KOPT-K1 (cell line): ENCODE results near the gene MATN3.

Experiments
- H3K27ac ChIP-seq: fragments of 200-600 bp; sonication (generic); 2 replicates; pipeline ENCODE4 v1.5.1; 2016; ENCODE audit warnings: antibody characterized with exemption, mild to moderate bottlenecking, low read depth, low read length; ENCODE audit not compliant: poor library complexity, severe bottlenecking
- H3K36me3 ChIP-seq: fragments of 200-600 bp; sonication (generic); 2 replicates; pipeline ENCODE4 v1.5.1; 2017; ENCODE audit warnings: antibody characterized with exemption, mild to moderate bottlenecking, low read length, moderate library complexity; ENCODE audit not compliant: insufficient read depth
- H3K9me3 ChIP-seq: fragments of 200-600 bp; sonication (generic); 2 replicates; pipeline ENCODE4 v1.5.1; 2017; ENCODE audit warnings: antibody characterized with exemption, low read length, mild to moderate bottlenecking; ENCODE audit not compliant: insufficient read depth, poor library complexity, severe bottlenecking

MATN3 gene

DNA sequence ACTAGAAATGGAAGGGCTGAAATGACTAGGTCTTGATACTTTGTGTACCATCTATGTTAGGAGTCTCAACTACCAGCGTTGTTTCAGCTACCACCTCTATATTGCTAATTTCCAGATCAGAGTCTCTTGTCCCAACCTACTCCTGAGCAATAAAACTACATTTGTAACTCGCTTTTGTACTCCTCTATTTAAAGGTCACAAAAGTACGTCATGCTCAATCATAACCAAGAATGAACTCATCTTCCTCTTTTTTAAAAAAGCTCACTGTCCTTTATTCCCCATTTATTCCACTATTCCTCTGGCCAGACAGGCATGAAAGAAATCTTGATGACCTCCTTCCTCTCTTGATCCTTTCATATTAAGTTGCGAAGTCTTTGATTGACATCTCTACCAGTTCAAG is 11.2 kb upstream of the MATN3 start:
- Histone ChIP-seq H3K9me3 (peaks cover 24% of the 10 kb centered on the region), H3K27ac (no peak overlapping the region), H3K36me3 (peaks cover 8% of the 10 kb centered on the region; the same call in 1 of the 2 replicates)

DNA sequence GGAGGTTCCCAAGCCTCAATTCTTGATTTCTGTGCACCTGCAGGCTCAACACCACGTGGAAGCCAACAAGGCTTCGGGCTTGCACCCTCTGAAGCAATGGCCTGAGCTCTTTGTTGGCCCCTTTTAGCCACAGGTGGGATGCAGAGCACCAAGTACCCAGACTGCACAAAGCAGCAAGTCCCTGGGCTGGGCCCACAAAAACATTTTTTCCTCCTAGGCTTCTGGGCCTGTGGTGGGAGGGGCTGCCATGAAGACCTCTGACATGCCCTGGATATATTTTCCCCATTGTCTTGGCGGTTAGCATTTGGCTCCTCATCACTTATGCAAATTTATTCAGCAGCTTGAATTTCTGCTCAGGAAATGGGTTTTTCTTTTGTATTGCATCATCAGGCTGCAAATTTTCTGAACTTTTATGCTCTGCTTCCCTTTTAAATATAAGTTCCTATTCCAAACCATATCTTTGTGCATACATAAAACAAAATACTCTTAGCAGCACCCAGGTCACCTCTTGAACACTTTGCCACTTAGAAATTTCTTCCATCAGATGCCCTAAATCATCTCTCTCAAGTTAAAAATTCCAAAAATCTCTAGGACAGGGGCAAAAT is 9.0 kb upstream of the MATN3 start:
- Histone ChIP-seq H3K9me3 (peaks cover 24% of the 10 kb centered on the region), H3K27ac (no peak overlapping the region), H3K36me3 (no peaks in the 10 kb centered on the region)

DNA sequence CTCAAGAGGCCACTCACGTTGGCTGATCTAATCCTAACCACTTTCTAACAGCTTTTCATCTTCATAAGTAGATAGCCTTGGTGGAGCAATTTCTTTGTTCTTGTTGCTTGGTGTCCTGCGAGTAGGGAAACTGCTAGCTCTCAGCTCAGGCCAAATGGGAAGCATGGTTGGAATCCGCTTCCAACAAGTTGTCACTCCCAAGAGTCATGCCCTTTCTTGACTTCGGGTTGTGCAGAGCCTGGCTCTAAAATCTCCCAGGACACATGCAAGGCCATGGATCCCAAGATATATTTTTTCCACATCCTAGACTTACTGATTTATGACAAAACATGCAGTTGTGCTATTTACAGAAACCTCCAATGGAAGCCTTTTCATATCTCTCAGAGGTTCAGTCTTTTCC is 7.3 kb upstream of the MATN3 start:
- Histone ChIP-seq H3K9me3 (peaks cover 24% of the 10 kb centered on the region), H3K36me3 (no peaks in the 10 kb centered on the region), H3K27ac (no peak overlapping the region)

DNA sequence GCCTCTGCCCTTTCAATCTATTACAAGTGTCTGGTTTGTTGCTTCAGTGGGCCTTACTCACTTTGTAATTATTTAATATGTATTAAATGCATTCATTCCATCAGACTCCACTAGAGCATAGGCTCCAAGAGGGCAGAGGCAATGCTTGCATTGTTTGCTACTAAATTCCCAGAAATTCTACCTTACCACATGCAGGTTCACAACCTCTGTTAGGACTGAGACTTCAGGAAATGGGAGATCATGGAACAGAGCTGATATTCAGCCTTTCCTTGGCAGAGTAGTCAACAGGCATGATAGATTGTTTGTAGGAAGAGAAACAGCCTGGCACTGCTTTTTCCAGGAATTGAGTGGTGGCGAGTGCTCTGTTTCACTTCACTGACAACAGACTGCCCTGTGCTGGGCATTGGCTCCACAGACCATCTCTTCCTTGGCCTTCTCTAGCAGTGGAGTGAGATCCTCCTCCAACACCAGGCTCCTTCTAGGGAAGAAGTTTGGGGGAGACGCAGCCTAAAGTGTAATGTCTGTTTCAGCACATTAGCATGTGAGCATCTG is 6.2 kb upstream of the MATN3 start:
- Histone ChIP-seq H3K27ac (no peak overlapping the region), H3K9me3 (peaks cover 24% of the 10 kb centered on the region), H3K36me3 (no peaks in the 10 kb centered on the region)

DNA sequence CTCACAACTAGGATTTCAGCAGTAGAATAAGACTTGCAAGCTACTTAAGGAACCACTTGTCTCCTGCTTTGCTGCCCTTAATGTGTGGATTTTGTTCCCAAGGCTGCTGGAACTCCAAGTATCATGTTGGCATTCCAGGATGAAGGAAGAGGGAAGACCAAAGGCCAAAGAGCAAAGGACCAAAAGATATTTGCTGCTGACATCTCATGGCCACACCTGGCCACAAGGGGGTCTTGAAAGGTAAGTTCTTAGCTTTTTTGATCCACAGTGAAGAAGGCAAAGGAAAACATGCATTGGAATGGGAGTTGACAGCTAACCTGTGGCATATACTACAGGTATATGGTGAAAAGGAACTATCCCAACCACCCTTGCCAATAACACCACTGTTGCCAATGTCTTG is 3.9 kb upstream of the MATN3 start:
- Histone ChIP-seq H3K9me3 (peaks cover 18% of the 10 kb centered on the region), H3K36me3 (no peaks in the 10 kb centered on the region), H3K27ac (no peak overlapping the region)

DNA sequence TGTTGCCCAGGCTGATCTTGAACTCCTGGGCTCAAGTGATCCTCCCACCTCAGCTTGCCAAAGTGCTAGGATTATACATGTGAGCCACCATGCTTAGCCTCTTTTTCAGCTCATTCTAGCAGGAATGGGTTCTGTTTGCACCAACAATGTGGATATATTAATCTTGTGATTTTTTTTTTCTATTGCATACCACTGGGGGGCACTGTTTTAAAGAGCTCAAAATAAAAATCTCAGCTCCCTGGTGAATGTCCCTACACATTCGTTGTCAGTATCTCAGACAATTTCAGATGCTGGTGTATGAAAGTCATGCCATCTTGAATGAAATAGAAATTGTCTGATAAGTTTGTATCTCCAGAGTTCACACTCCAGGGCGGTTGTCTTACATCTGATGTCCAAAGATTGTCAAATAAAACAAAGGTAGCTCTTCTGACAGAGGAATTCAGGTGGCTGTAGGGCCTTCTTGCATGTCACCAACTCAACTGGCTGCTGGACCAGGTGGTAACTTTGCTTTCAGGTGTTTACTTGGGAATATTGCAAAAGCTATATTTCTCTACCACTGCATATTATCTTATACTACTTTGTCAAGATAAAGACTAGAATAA is 3.1 kb upstream of the MATN3 start:
- Histone ChIP-seq H3K36me3 (no peaks in the 10 kb centered on the region), H3K27ac (no peak overlapping the region), H3K9me3 (peaks cover 10% of the 10 kb centered on the region)

DNA sequence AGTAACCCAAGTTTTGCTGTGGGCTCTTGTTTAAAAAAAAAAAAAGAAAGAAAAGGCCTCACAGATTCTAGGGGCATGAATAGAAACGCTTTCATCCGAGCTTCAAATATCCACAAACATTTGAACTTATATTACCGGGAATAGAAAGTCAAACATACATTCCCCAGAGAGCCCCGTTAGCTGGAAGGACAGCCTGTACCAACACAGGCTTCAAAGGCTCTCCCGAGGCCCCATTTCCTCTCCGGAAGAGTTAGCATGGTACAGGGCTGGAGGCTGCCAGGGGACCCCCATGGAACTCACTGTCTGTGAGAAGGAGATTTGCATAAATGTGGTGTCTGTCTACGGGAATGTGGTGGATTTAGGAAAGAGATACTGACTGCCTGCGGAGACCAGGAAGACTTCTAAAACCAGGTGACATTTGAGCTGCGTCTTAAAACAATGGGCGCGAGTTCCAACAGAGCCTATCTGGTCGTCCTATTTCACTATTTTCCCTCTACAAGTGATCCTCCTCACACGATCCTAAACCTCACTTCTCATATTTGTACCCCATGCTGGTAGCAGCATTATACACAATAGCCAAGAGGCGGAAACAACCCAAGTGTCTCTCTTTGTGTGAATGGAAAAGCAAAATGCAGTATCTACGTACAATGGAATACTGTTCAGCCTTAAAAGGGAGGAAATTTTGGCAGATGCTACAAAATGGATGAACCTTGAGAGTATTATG is 820 bp upstream of the MATN3 start:
- no peak overlapping the region for H3K27ac ChIP-seq
- H3K9me3 ChIP-seq: no peaks in the 10 kb centered on the region
- no peaks in the 10 kb centered on the region for H3K36me3 ChIP-seq

DNA sequence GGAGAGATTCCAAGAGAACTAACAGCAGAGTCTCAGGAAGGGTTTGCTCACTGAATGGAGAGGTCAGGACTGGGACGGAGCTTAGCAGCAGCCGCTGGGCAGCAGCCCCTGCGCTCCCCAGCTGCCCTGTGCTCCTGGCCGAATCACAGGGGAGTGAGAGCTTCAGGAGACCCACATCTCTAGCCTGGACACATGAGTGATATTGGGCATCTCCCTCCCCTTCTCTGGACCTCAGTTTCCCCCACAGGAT is 511 bp downstream of the MATN3 start:
- Histone ChIP-seq H3K9me3 (no peaks in the 10 kb centered on the region), H3K27ac (no peak overlapping the region), H3K36me3 (no peaks in the 10 kb centered on the region)

DNA sequence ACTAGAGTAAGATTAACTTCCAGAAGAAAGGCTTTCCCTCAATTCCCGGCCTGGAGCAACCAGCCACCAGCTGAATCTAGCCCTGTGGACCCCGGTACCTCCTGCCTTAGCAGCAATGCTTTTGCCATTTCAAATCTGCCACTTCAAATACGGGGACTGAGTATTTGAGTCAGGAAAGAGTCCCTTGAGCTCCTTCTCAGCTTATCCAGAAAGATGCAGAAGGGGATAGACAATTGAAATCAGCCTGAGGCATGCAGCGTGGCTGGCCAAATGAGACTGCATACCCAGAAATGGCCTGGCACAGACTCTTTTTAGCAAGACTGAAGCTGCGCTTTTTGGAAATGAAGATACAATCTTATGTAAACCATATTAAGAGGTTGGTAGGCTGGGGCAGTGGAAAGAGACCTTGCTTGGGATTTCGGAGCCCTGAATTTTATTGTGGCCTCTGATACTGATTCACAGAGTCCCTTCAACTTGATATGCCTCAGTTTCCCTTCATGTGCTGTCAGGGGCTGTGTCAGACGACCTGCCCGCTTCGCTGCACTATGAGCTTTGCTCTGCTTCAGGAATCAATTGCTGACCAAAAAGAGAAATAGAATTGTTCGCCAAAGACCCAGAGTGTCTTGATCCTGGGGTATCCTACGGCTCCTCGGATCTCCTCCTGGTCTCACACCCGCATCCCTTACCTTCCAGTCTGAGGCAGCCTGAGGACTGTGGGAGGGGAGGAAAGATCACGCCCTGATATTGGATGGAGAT is 1.0 kb downstream of the MATN3 start:
- Histone ChIP-seq H3K9me3 (no peaks in the 10 kb centered on the region), H3K36me3 (no peaks in the 10 kb centered on the region), H3K27ac (no peak overlapping the region)

DNA sequence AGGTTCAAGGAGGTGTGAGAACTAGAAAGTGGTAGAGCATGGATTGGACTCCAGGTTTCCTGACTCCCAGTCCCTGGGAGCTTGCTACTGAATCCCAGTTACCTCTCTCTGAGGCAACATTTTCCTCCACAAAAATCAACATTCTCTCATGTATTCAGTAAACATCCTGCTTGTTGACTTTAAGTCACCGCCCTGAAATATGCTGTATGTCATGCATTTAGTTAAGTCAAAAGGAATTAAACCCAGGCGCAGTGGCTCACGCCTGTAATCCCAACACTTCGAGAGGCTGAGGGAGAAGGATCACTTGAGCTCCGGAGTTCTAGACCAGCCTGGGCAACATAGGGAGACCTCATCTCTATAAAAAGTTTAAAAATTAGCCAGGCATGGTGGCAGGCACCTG is 3.8 kb downstream of the MATN3 start:
- Histone ChIP-seq H3K9me3 (no peaks in the 10 kb centered on the region), H3K27ac (no peak overlapping the region), H3K36me3 (no peaks in the 10 kb centered on the region)

DNA sequence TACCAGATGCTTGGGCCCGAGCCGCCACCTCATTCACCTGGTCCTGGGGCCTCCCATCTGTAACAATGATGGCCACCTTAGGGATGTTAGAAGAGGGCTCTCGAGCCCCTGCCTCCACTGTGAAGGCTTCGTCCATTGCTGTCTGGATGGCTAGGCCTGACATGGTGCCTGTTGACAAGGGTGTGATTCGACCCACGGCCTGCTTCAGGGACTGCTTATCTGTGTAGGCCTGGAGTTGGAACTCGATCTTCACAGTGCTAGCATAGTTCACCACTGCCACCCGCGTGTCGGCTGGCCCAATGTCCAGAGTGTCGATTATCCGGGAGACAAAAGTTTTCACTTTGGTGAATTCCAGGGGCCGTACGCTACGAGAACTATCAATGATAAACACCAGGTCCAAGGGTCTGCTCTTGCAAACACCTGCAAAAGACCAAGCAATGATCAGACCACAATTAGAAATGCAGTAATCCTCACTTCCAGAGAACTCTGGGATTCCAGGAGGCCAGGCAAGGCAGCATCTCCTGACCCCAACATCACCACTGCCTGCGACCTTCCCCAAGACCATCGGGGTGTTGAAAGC is 6.5 kb downstream of the MATN3 start:
- H3K9me3 ChIP-seq: no peaks in the 10 kb centered on the region
- H3K27ac ChIP-seq: no peak overlapping the region
- H3K36me3 ChIP-seq: no peaks in the 10 kb centered on the region

DNA sequence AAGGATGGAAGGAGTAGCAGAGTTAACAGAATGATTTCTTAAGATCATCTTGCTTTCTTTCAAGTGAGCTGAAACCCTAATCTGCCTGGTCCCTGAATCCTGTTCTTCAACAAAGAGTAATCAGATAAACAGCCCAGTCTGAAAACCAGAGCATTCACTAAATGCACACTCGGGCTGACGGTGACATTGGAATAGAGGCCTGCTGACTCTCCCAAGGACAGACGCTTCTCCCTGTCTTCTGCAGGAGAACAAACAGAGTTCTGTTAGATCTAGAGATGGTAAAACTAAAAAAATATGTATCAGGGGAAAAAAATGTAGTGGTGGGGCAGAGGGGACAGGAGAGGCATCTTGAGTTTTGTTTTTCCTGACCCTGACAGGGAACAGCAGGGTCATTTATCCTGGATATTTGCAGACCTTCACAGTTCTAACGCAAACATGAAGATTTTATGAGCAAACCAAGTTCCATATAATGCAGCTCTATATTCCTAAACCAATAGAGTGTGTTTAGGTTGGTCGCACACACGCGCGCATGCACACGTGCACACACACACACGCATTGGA is 7.3 kb downstream of the MATN3 start:
- Histone ChIP-seq H3K36me3 (no peaks in the 10 kb centered on the region), H3K9me3 (no peaks in the 10 kb centered on the region), H3K27ac (no peak overlapping the region)

DNA sequence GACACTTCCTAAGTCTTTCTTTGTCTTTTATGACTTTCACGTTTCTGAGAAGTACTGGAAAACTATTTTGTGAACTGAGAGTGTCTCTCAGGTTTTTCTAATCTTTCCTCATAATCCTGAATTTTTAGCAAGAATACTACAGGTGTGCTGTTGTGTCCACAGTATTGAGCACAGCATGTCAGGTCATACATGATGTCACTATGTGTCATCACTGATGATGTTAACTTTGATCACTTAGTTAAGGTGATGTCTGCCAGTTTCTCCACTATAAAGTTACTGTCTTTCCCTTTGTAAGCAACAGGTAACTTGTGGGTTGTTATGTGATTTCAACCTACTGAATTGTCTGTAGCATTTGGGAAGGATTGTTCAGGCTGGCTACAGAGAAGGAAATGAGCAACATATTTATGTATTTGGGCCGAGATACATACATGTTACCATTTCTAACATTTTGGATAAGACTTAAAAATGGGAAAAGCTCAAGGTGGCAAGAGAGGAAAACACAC is 11.1 kb downstream of the MATN3 start:
- Histone ChIP-seq H3K36me3 (no peaks in the 10 kb centered on the region), H3K9me3 (no peaks in the 10 kb centered on the region), H3K27ac (no peak overlapping the region)

DNA sequence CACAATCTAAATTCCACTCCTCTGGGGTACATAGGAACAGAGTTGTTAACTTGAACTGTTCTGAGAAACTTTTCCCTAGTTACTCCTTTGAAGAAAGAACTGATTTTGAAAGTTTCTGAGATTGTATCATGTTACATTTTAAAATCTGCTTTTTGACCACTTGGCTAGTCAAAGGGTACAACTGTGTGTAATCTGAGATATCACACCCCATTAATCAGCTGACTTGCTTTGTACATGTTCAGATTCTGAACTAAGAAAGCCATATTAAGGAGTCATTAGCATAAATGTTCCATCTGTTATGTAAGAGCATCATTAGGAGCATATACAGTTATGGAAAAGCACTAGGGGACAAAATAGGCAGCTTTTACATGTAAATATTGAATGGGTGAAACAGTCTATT is 18.7 kb downstream of the MATN3 start:
- no peaks in the 10 kb centered on the region for H3K36me3 ChIP-seq
- H3K9me3 ChIP-seq: peaks cover 5% of the 10 kb centered on the region
- no peak overlapping the region for H3K27ac ChIP-seq

DNA sequence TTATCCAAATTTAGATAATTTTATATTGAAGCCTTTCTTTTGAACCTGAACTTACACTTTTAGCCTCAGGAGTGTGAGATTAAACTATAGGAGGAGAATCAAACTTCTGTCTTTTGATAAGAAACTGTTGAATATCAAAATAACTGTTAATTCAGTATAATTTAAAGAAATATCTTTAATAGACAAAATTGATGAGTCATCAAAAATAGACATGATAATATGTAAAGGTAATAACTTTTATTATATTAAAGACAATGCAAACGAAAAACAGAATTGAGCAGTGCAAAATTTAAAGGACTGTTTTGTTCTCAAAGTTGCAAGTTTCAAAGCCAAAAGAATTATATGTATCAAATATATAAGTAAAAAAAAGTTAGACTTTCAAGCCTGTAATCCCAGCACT is 20.6 kb downstream of the MATN3 start:
- H3K9me3 ChIP-seq: peaks cover 5% of the 10 kb centered on the region
- no peaks in the 10 kb centered on the region for H3K36me3 ChIP-seq
- H3K27ac ChIP-seq: no peak overlapping the region
